AG10803 (cell line): ENCODE measurements around the gene MLEC.
A peak's percentile ranks its signal among the peaks of the same experiment; 100 is the strongest.
"Not testable (repeated sequence)": the region's sequence is repeated elsewhere in the genome, so short reads cannot be mapped to it uniquely, and the experiment has no call there.

ENCODE experiments used
- DNase-seq: peaks from one replicate; pipeline ENCODE4 v3.0.0; 2010; ENCODE audit warnings: low read depth
- H3K4me3 ChIP-seq: 2 replicates; pipeline ENCODE4 v1.5.1; 2011; ENCODE audit warnings: mild to moderate bottlenecking, low read length, control low read depth
- TF ChIP-seq, protein P1 (sequence below): conservative IDR thresholded peaks from 2 replicates; pipeline ENCODE4 v1.5.1; 2011; ENCODE audit warnings: mild to moderate bottlenecking, low read length, control low read depth, inconsistent platforms

Gene MLEC

DNA sequence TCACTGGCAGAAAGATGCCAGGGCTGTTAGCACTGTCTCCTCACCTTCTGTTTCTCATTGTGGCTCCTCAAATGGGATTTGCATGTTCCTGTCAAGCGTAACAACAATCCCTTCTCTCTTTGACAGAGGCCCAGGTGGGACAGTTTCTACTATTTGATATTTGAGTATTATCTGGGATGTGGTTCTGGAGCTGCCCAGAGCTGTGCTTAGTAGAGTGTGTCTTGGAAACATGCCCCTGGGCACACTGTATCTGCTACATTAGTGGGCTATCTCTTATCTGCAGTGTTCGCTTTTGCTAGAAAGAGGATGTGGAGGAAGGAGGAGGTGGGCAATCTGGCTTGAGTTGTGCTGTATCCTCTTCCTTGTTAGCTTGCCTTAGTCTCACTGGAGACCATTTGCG is 34.9 kb downstream of the MLEC start:
- DNase-seq = no peak
- H3K4me3 ChIP-seq = no peak overlapping the region
- TF ChIP-seq, protein P1, sequence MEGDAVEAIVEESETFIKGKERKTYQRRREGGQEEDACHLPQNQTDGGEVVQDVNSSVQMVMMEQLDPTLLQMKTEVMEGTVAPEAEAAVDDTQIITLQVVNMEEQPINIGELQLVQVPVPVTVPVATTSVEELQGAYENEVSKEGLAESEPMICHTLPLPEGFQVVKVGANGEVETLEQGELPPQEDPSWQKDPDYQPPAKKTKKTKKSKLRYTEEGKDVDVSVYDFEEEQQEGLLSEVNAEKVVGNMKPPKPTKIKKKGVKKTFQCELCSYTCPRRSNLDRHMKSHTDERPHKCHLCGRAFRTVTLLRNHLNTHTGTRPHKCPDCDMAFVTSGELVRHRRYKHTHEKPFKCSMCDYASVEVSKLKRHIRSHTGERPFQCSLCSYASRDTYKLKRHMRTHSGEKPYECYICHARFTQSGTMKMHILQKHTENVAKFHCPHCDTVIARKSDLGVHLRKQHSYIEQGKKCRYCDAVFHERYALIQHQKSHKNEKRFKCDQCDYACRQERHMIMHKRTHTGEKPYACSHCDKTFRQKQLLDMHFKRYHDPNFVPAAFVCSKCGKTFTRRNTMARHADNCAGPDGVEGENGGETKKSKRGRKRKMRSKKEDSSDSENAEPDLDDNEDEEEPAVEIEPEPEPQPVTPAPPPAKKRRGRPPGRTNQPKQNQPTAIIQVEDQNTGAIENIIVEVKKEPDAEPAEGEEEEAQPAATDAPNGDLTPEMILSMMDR = no peak

DNA sequence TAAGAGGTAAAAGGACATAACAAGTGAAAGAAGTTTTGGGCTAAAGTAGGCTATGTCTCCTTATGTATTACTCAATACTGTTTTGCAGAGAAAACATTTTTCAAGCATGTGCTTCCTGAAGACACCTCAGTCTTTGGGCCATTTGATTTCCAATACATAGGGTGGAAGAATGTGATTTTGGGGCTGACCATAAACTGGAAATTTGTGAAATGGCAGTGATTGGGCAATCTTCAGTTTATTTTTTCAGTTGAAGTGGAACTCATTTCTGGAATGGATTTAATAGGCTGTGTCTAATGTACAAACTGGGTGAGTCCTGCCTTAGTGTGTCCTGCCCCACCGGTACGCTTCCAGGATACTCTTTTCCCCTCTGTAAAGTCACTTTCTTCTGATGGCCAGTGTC is 35.8 kb downstream of the MLEC start:
- peak; percentile 44 for DNase-seq
- H3K4me3 ChIP-seq = no peak overlapping the region
- TF ChIP-seq, protein P1 = no peak

DNA sequence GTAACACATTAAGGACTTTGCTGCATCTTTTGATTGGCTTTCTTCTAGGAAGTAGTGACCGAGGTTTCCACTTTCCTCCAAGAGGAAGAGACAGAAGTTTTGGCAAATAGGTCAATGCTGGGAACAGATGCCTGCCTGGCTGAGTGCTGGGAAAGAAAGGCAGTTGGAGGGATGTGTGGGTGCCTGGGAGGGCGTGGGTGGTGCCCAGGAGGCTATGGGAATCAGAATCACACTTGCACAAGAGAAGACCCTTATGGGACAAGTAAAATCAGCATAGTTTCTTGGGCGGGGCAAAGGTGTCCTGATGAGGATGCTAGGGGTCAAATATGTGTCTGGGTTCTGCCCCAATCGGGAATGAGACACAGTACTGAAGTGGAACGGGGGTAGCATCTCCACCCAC is 37.8 kb downstream of the MLEC start:
- TF ChIP-seq, protein P1 = no peak
- no peak for DNase-seq
- H3K4me3 ChIP-seq = no peak overlapping the region

DNA sequence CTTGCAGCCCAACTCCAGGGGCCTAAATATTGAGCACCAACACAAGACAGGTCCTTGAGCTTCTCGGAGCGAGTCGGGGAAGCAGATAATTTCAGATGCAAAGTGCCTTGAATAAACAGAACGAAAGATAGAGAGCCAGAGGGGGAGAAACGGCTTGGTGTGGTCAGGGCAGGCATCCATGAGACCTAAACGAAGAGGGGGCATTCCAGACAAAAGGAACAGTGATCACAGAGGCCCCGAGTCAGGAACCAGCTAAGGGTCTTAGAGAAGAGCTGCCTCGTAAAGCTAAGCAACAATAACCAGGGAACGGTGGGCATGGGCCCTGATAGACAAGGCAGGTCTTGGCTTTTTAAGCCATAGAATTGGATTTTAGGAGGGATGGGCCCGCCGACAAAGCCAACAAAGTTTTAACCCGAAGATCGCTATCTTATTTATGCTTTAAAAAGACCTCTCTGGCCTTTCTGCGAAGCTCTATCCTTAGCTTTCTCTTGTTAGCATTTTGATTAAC is 38.3 kb downstream of the MLEC start:
- no peak for DNase-seq
- TF ChIP-seq, protein P1 = no peak
- peak overlapping the region; percentile 69 for H3K4me3 ChIP-seq

DNA sequence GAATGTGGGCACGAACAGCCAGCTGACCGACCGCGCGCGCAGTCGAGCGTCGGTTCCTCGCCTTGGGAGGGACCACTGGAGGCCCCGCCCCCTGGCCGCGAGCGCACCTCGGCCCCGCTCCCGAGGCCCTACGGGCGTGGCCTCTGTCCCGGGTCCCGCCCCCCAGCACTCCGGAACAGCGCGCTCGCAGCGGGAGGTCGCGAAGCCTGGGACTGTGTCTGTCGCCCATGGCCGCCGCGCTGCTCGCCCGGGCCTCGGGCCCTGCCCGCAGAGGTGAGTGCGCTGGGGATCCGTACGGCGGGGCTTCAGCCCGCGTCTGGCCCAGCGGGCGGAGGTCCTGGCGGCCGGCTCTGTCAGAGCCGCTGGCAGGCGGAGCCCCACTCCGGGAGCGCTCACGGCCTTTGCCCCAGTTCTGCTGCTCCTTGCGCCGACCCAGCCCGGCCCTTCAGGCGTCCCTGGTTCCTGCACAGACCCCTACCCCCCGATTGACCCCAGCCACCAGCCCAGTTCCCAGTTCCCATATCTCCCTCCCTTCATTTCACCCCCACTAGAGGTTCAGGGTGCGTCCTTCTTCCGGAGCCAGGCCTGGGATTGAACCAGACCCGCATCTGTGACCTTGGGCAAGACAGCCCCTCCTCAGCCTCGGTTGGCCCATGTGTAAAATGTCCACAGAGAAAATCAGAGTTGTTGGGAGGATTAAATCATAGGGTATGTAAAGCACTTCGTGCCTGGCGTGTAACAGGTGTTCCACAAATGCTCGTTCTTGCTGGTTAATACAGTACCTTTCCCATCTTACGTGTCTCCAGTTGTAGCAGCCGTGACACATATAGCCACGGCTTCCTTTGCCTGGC is 38.9 kb downstream of the MLEC start, which contains the start of gene ACADS:
TSS of gene ACADS (plus strand) at position 168 of the 851 bp plus-strand sequence. CDS start at position 228, 60 bp downstream.
- peak; percentile 73 for DNase-seq
- peak within 1 kb of the TSS; percentile 69 for H3K4me3 ChIP-seq
- TF ChIP-seq, protein P1 = no peak

DNA sequence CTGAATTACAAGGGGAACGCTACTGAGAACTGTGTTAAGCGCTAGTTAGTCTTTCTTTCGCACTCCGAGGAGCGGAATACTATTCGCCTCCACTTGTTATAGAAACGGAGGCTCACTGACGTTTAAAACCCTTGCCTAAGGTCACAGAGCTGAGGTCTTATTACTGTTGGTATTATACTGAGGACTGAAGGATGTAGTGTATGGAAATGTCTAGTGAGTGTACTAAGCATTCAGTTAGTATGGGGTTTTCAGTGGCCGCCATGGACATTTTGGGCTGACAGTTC is 39.5 kb downstream of the MLEC start:
- TF ChIP-seq, protein P1 = no peak
- DNase-seq = no peak
- H3K4me3 ChIP-seq = peak overlapping the region; percentile 69

DNA sequence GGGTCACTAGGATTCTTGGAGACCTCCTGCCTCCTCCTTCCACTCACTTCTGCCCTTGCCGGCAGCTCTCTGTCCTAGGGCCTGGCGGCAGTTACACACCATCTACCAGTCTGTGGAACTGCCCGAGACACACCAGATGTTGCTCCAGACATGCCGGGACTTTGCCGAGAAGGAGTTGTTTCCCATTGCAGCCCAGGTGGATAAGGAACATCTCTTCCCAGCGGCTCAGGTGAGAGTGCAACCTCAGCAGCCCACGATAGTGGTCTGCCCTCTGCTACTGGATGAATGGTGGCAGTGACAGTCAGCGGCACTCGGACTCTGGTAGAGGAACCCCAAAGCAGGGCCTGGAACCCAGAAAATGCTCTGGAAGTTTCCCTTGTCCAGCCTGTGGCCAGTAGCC is 40.0 kb downstream of the MLEC start:
- no peak overlapping the region for H3K4me3 ChIP-seq
- TF ChIP-seq, protein P1 = no peak
- DNase-seq = no peak

DNA sequence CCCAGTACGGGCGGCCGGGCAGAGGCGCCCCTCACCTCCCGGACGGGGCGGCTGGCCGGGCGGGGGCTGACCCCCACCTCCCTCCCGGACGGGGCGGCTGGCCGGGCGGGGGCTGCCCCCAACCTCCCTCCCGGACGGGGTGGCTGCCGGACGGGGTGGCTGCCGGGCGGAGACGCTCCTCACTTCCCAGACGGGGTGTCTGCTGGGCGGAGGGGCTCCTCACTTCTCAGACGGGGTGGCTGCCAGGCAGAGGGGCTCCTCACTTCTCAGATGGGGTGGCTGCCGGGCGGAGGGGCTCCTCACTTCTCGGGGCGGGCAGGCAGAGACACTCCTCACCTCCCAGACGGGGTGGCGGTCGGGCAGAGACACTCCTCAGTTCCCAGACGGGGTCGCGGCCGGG is 45.2 kb downstream of the MLEC start:
- not testable (repeated sequence) for H3K4me3 ChIP-seq, DNase-seq
